ENCODE results near the gene SORL1.
"Not testable (repeated sequence)": the region's sequence is repeated elsewhere in the genome, so short reads cannot be mapped to it uniquely, and the experiment has no call there.

The SORL1 gene

GRCh38 chr11:121563900-121564822, 112.0 kb downstream of the SORL1 start:
- TF ChIP-seq CTCF (IDR thresholded peaks at IDR 0.05) = no peak
- Histone ChIP-seq H3K27ac (no peak overlapping the region), H3K4me3 (no peak overlapping the region)
- no peak for DNase-seq (ENCODE audit: low spot score)

GRCh38 chr11:121564948-121565684, 113.0 kb downstream of the SORL1 start:
- no peak for DNase-seq (ENCODE audit: low spot score)
- TF ChIP-seq CTCF (IDR thresholded peaks at IDR 0.05) = no peak
- Histone ChIP-seq H3K27ac (no peak overlapping the region), H3K4me3 (no peak overlapping the region)

- no peak overlapping the region for H3K27ac ChIP-seq
- no peak for DNase-seq (ENCODE audit: low spot score)
These were observed 114.4 kb downstream of the SORL1 start for GRCh38 chr11:121566279-121567168.

GRCh38 chr11:121567995-121568394, 115.9 kb downstream of the SORL1 start:
- no peak for TF ChIP-seq CTCF (IDR thresholded peaks at IDR 0.05)
- no peak overlapping the region for H3K4me3 ChIP-seq
- no peak for DNase-seq (ENCODE audit: low spot score)
- no peak overlapping the region for H3K27ac ChIP-seq

More at GRCh38 chr11:121566279-121567168, 114.4 kb downstream of the SORL1 start:
- H3K4me3 ChIP-seq = no peak overlapping the region
- TF ChIP-seq CTCF (IDR thresholded peaks at IDR 0.05) = no peak

GRCh38 chr11:121569332-121570299, 117.5 kb downstream of the SORL1 start:
- not testable (repeated sequence) for DNase-seq (ENCODE audit: low spot score); H3K27ac ChIP-seq; H3K4me3 ChIP-seq

- H3K4me3 ChIP-seq = no peak overlapping the region
- TF ChIP-seq CTCF (IDR thresholded peaks at IDR 0.05) = no peak
- DNase-seq (ENCODE audit: low spot score) = no peak
- no peak overlapping the region for H3K27ac ChIP-seq
These were observed 118.3 kb downstream of the SORL1 start for GRCh38 chr11:121570453-121570852.
